Endothelial cell of umbilical vein (primary cell): ENCODE results near the gene TMEM184B. TPM values are rescaled to one million over a fixed set of nuclear protein-coding genes. Genes with fewer than 3 reads are reported as not detected.
"Not testable (repeated sequence)": the region's sequence is repeated elsewhere in the genome, so short reads cannot be mapped to it uniquely, and the experiment has no call there.

Source experiments
- BruUV-seq: library from RNA; stranded (reverse); fragments of 400-500 nt; replicated peaks from 2 replicates; lab custom pipeline; 2021; lab: Mats Ljungman, UMichigan
- CTCF ChIA-PET: fragments of 300-600, 350-600 bp; sonication (Branson Sonifier 250); formaldehyde crosslinking; loops from one replicate; lab custom pipeline; 2021; ENCODE audit warnings: antibody characterized with exemption, inconsistent platforms; lab: Charles Lee
- POLR2A ChIA-PET: fragments of 300-600, 350-600 bp; sonication (Branson Sonifier 250); formaldehyde crosslinking; loops from one replicate; lab custom pipeline; 2021; ENCODE audit warnings: antibody characterized with exemption, inconsistent platforms; lab: Charles Lee
- DNase-seq: peaks from one replicate; pipeline ENCODE4 v3.0.0-alpha.2; 2011; ENCODE audit warnings: low read depth, low spot score
- FAIRE-seq: peaks from 2 replicates; lab custom pipeline; 2011; peaks lifted over from hg19 to GRCh38; lab: Jason Lieb, UNC
- H2AFZ ChIP-seq: 2 replicates; pipeline ENCODE4 v1.6.0; 2012; ENCODE audit warnings: low read depth, low read length, control low read depth, inconsistent platforms
- H3K27ac ChIP-seq: 2 replicates; pipeline ENCODE4 v1.5.1; 2011; ENCODE audit warnings: low read depth, mild to moderate bottlenecking, control low read depth, low read length, moderate library complexity; ENCODE audit not compliant: insufficient read depth
- H3K27me3 ChIP-seq, 2 experiments: 2 replicates each; pipeline versions ENCODE4 v1.6.0 to v1.6.1; 2011; ENCODE audit warnings: low read length in 2 of 2, mixed read lengths in 1 of 2; ENCODE audit not compliant: control insufficient read depth in 2 of 2, insufficient read depth in 2 of 2
- H3K36me3 ChIP-seq, 2 experiments: 2 replicates in 1 of 2; 3 replicates in 1 of 2; pipeline ENCODE4 v1.5.1; 2011; ENCODE audit warnings: low read length in 2 of 2, mild to moderate bottlenecking in 1 of 2, moderate library complexity in 1 of 2; ENCODE audit not compliant: control insufficient read depth in 2 of 2, insufficient read depth in 2 of 2; ENCODE audit errors: extremely low read depth in 1 of 2
- H3K4me1 ChIP-seq: 3 replicates; pipeline ENCODE4 v1.5.1; 2011; ENCODE audit warnings: mild to moderate bottlenecking, low read length; ENCODE audit not compliant: control insufficient read depth, insufficient read depth; ENCODE audit errors: extremely low read depth
- H3K4me2 ChIP-seq: 2 replicates; pipeline ENCODE4 v1.6.1; 2011; ENCODE audit warnings: low read length, control low read depth, mixed read lengths; ENCODE audit not compliant: insufficient read depth
- H3K4me3 ChIP-seq, 3 experiments: fragments of 200-600 bp in 1 of 3; sonication (generic), shearing (Covaris generic) in 1 of 3; replicated peaks in 1 of 3; 2 replicates each; pipeline ENCODE4 v1.5.1; 2011 to 2016; ENCODE audit warnings: control low read depth in 3 of 3, low read length in 3 of 3, mild to moderate bottlenecking in 2 of 3, inconsistent platforms in 1 of 3, low read depth in 1 of 3, moderate library complexity in 1 of 3; ENCODE audit not compliant: insufficient read depth in 1 of 3
- H3K79me2 ChIP-seq: 2 replicates; pipeline ENCODE4 v1.6.0; 2012; ENCODE audit warnings: low read length, inconsistent platforms; ENCODE audit not compliant: control insufficient read depth, insufficient read depth
- H3K9ac ChIP-seq: replicated peaks from 2 replicates; pipeline ENCODE3; 2011; ENCODE audit warnings: low read length, control low read depth; ENCODE audit not compliant: insufficient read depth; ENCODE audit errors: extremely low read depth
- H3K9me1 ChIP-seq: replicated peaks from 3 replicates; pipeline ENCODE4 v1.6.0; 2011; ENCODE audit warnings: mild to moderate bottlenecking, low read length; ENCODE audit not compliant: control insufficient read depth, insufficient read depth; ENCODE audit errors: extremely low read depth
- H3K9me3 ChIP-seq: replicated peaks from 2 replicates; pipeline ENCODE4 v1.5.1; 2012; ENCODE audit warnings: low read length, inconsistent platforms; ENCODE audit not compliant: control insufficient read depth, insufficient read depth
- H4K20me1 ChIP-seq: replicated peaks from 2 replicates; pipeline ENCODE3; 2011; ENCODE audit warnings: mild to moderate bottlenecking, low read length; ENCODE audit not compliant: control insufficient read depth, insufficient read depth; ENCODE audit errors: extremely low read depth
- EZH2 ChIP-seq: IDR thresholded peaks from 2 replicates; pipeline ENCODE4 v1.6.1; 2012; ENCODE audit warnings: borderline replicate concordance, low read depth, mild to moderate bottlenecking, moderate library complexity, low read length, inconsistent platforms; ENCODE audit not compliant: severe bottlenecking
- FOS ChIP-seq: IDR thresholded peaks from 2 replicates; pipeline ENCODE4 v1.6.1; 2011; ENCODE audit warnings: mild to moderate bottlenecking, low read length, moderate library complexity, borderline replicate concordance; ENCODE audit not compliant: insufficient read depth
- JUN ChIP-seq: IDR thresholded peaks from 2 replicates; pipeline ENCODE4 v1.6.1; 2011; ENCODE audit warnings: borderline replicate concordance, low read depth; ENCODE audit not compliant: insufficient read length, insufficient read depth
- MYC ChIP-seq: IDR thresholded peaks from one replicate; pipeline ENCODE4 v1.6.1; 2011; ENCODE audit warnings: mild to moderate bottlenecking, low read depth, low read length
- POLR2AphosphoS5 ChIP-seq: IDR thresholded peaks from 2 replicates; pipeline ENCODE4 v1.6.1; 2012; ENCODE audit warnings: low read depth, mild to moderate bottlenecking, control low read depth, low read length, moderate library complexity; ENCODE audit not compliant: insufficient read depth
- dilution Hi-C: fragments of 300-500 bp; cut with MboI; formaldehyde crosslinking; loops from one replicate; pipeline ENCODE4 v1.15.0; 2019; ENCODE audit warnings: low sequenced_read_pairs; ENCODE audit not compliant: extremely low pct_ligation_motif_present
- intact Hi-C: fragments of 100-400 bp; cut with micrococcal nuclease; formaldehyde crosslinking; loops from one replicate; pipeline ENCODE4 v1.10.0; 2022
- polyA plus RNA-seq, 4 experiments: library from polyadenylated mRNA; depleted of rRNA in 3 of 4; stranded (reverse) in 3 of 4; unstranded in 1 of 4; fragments of >200 nt; gene quantifications; 2 replicates each; pipeline versions ENCODE4 v1.2.1 to v1.2.3, GENCODE V29; 2011 to 2012; ENCODE audit warnings: missing spikeins in 1 of 4
- total RNA-seq: library from RNA; stranded (reverse); gene quantifications from 2 replicates; pipeline ENCODE4 v1.2.3, GENCODE V29; 2021

TMEM184B gene
- total and polyA plus RNA-seq, 2 donors (not counting 3 experiments of a cell fraction or from before 2014, with no cell fraction given), result 72.5 to 96.6 TPM

DNA sequence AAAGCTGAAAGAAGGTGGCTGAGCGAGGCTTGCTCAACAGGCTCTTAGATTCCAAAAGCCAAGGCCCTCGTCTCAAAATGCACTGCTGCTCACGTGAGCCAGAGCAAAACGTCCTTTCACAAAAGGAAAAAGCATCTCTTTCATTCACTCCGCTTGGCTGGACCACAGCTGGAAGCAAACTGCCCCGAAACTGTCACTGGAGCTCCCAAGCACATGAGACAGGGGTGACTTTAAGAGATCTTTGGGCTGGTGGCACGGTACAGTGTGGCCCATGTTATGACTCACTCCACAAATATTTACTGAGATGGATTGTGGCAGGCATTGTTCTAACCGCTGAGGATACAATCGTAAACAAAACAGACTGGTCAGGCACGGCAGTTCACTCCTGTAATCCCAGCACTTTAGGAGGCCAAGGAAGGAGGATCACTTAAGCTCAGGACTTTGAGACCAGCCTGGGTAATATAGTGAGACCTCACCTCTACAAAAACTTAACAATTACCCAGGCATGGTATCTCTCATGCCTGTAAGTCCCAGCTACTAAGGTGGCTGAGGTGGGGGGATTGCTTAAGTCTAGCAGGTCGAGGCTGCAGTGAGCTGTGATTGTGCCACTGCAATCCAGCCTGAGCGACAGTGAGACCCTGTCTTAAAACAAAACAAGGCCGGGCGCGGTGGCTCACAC is 94.7 kb downstream of the TMEM184B start:
- H3K4me3 ChIP-seq, result no peak overlapping the region
- BruUV-seq, result no TSS peak
- CTCF ChIA-PET, result interaction anchor here (0.7 to 3.3 kb wide), 3 partner anchors 23 to 63 kb away, joined by 5 to 14 read pairs (median 13); partner anchors contain the start of gene MAFF

DNA sequence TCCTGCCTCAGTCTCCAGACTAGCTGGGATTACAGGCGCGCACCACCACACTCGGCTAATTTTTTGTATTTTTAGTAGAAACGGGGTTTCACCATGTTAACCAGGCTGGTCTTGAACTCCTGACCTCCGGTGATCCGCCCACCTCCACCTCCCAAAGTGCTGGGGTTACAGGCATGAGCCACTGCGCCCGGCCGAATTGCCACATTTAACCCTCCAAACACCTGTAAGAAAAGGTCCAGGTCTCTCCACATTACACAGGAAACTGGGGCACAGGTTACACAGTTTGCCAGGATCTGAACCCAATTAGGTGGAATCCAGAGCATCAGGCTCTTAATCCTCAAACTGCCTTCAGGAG is 95.3 kb downstream of the TMEM184B start:
- H3K4me2 ChIP-seq, H2AFZ ChIP-seq, H3K36me3 ChIP-seq, H3K79me2 ChIP-seq, dilution Hi-C loops, H3K27me3 ChIP-seq, H3K9me1 ChIP-seq, H4K20me1 ChIP-seq, H3K4me3 ChIP-seq, H3K9me3 ChIP-seq, FAIRE-seq, DNase-seq: not testable (repeated sequence)
- H3K27ac ChIP-seq, result peak overlapping the region; percentile 99
- CTCF ChIA-PET, result interaction anchor here (0.7 to 3.3 kb wide), 4 partner anchors 23 to 63 kb away, joined by 3 to 14 read pairs (median 9); partner anchors contain the start of gene MAFF
- intact Hi-C loops, result loop anchor here (2.0 kb wide), 2 partner anchors 61 to 63 kb away; no protein-coding TSS in a partner anchor
- H3K9ac ChIP-seq, result peak overlapping the region; percentile 65
- H3K4me1 ChIP-seq, result peaks cover 68% of the 10 kb centered on the region
- POLR2A ChIA-PET, result interaction anchor here (0.6 to 1.0 kb wide), 2 partner anchors 26 to 108 kb away, joined by 3 to 6 read pairs; no protein-coding TSS in a partner anchor
- TSS peak; percentile 2 for BruUV-seq

More for the DNA sequence above, 94.7 kb downstream of the TMEM184B start:
- H3K4me2 ChIP-seq, result no peak overlapping the region
- no peaks in the 10 kb centered on the region for H3K27me3 ChIP-seq
- no peaks in the 10 kb centered on the region for H3K9me3 ChIP-seq
- peaks cover 63% of the 10 kb centered on the region for H3K4me1 ChIP-seq
- H3K27ac ChIP-seq, result peak overlapping the region; percentile 99
- dilution Hi-C loops (no loop called here), intact Hi-C loops (loop anchor here (2.0 kb wide), 2 partner anchors 61 to 63 kb away; no protein-coding TSS in a partner anchor)
- TF ChIP-seq FOS (peak; percentile 80), JUN (peak; percentile 92), EZH2 (no peak), POLR2AphosphoS5 (peak; percentile 78), MYC (peak; percentile 39)
- POLR2A ChIA-PET, result interaction anchor here (0.6 to 1.0 kb wide), 2 partner anchors 26 to 107 kb away, joined by 3 to 6 read pairs; no protein-coding TSS in a partner anchor
- H4K20me1 ChIP-seq, result no peaks in the 10 kb centered on the region
- DNase-seq (peak; percentile 90), FAIRE-seq (peak; percentile 99)
- peak overlapping the region; percentile 65 for H3K9ac ChIP-seq
- H2AFZ ChIP-seq, result no peak overlapping the region
- no peaks in the 10 kb centered on the region for H3K9me1 ChIP-seq
- no peaks in the 10 kb centered on the region for H3K36me3 ChIP-seq
- H3K79me2 ChIP-seq, result no peaks in the 10 kb centered on the region
